GM23338 (cell line): ENCODE data around the gene TMPRSS11D.

Source experiments
- EZH2 ChIP-seq: fragments of 200-600 bp; sonication (generic); IDR thresholded peaks from one replicate; pipeline ENCODE4 v1.8.0; 2017; ENCODE audit warnings: antibody characterized with exemption, mild to moderate bottlenecking, low read depth; ENCODE audit not compliant: unreplicated experiment
- EZH2phosphoT487 ChIP-seq: fragments of 200-600 bp; sonication (generic); IDR thresholded peaks from one replicate; pipeline ENCODE4 v1.8.1; 2018; ENCODE audit warnings: antibody characterized with exemption; ENCODE audit not compliant: unreplicated experiment
- REST ChIP-seq: IDR thresholded peaks from one replicate; pipeline ENCODE4 v1.6.1; 2018; ENCODE audit warnings: antibody characterized with exemption; ENCODE audit not compliant: unreplicated experiment
- TF ChIP-seq, protein P1 (sequence below), 2 experiments: fragments of 200-600 bp in 1 of 2; sonication (generic) in 1 of 2; conservative IDR thresholded peaks; 2 replicates each; pipeline versions ENCODE4 v1.5.1 to v1.6.1; 2016 to 2017; ENCODE audit warnings: antibody characterized with exemption in 2 of 2, low read depth in 2 of 2, mild to moderate bottlenecking in 2 of 2, moderate library complexity in 1 of 2

GRCh38 chr4:67873116-67873515 is 10.7 kb downstream of the TMPRSS11D start:
- TF ChIP-seq, protein P1, sequence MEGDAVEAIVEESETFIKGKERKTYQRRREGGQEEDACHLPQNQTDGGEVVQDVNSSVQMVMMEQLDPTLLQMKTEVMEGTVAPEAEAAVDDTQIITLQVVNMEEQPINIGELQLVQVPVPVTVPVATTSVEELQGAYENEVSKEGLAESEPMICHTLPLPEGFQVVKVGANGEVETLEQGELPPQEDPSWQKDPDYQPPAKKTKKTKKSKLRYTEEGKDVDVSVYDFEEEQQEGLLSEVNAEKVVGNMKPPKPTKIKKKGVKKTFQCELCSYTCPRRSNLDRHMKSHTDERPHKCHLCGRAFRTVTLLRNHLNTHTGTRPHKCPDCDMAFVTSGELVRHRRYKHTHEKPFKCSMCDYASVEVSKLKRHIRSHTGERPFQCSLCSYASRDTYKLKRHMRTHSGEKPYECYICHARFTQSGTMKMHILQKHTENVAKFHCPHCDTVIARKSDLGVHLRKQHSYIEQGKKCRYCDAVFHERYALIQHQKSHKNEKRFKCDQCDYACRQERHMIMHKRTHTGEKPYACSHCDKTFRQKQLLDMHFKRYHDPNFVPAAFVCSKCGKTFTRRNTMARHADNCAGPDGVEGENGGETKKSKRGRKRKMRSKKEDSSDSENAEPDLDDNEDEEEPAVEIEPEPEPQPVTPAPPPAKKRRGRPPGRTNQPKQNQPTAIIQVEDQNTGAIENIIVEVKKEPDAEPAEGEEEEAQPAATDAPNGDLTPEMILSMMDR (conservative IDR thresholded peaks at IDR 0.05; ENCODE audit: low read depth in 2 of 2): no peak
- TF ChIP-seq EZH2 (no peak), REST (no peak), EZH2phosphoT487 (no peak)
